WTC11 (cell line): ENCODE data around the gene SCRG1.

ENCODE experiments used
- CTCF ChIP-seq: fragments of 200-600 bp; IDR thresholded peaks from 2 replicates; pipeline ENCODE4 v1.8.0; 2022; ENCODE audit warnings: antibody characterized with exemption
- FOXJ3 ChIP-seq: sonication (generic); formaldehyde crosslinking; IDR thresholded peaks from 2 replicates; pipeline ENCODE4 v1.9.0; 2021; ENCODE audit warnings: missing genetic modification reagents, mild to moderate bottlenecking, borderline replicate concordance
- GRHL2 ChIP-seq: fragments of 250-450 bp; sonication (Bioruptor Pico); IDR thresholded peaks from 2 replicates; pipeline ENCODE4 v1.8.0; 2022; ENCODE audit warnings: mild to moderate bottlenecking, moderate library complexity; ENCODE audit not compliant: insufficient replicate concordance, severe bottlenecking
- MAX ChIP-seq: sonication (generic); formaldehyde crosslinking; IDR thresholded peaks from 2 replicates; pipeline ENCODE4 v1.8.0; 2022; ENCODE audit warnings: mild to moderate bottlenecking, missing genetic modification reagents

DNA sequence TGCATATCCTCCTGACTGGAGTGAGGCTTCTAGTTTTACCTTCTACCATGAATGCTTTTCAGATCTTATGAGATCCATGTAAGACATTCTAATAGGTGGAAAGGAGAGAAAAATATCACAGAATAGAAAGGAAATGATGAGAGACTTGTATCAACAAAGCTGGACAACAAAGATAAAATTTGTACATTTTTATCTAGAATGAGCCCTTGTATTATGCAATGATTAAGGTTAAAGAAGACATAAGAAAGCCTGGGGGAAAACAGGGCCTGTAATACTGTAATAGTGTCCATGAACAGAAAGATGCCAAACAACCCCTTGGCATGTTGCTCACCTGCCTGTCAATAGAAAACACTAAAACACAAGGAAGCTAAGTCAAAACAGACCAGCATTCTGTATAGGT, 44.2 kb upstream of the SCRG1 start:
- TF ChIP-seq MAX (CRISPR knock-in tag) = no peak
- no peak for TF ChIP-seq CTCF
- TF ChIP-seq GRHL2 (CRISPR knock-in tag) = no peak
- no peak for TF ChIP-seq FOXJ3 (CRISPR knock-in tag)
